ENCODE data around the gene IL17REL.
A peak's percentile ranks its signal among the peaks of the same experiment; 100 is the strongest.

The IL17REL gene

GRCh38 chr22:49998718-49999062 is 13.9 kb downstream of the IL17REL start:
- Histone ChIP-seq H3K4me2 (ENCODE audit: insufficient read depth, low read length, poor library complexity, severe bottlenecking) (no peak overlapping the region), H4K91ac (ENCODE audit: low read depth, low read length, poor library complexity) (no peak overlapping the region), H2BK120ac (ENCODE audit: low read depth, low read length) (no peak overlapping the region), H2AFZ (ENCODE audit: low read length) (no peak overlapping the region), H3K9me3 (replicated peaks in 1 of 2; ENCODE audit: control insufficient read depth in 2 of 2, insufficient read depth in 1 of 2, low read depth in 1 of 2, low read length in 2 of 2) (peaks cover 0 to 3% of the 10 kb centered on the region in 2 donors), H3K4me3 (ENCODE audit: low read length in 2 of 2) (peak overlapping the region in 1 of 2 donors; percentile 77), H4K8ac (ENCODE audit: low read depth, low read length) (no peak overlapping the region), H3K79me1 (ENCODE audit: low read depth, low read length) (no peaks in the 10 kb centered on the region), H3K18ac (ENCODE audit: low read length) (peak overlapping the region; percentile 97), H3K4ac (ENCODE audit: low read length) (no peak overlapping the region), H3K23ac (ENCODE audit: low read depth, low read length, poor library complexity) (peak overlapping the region; percentile 1), H3K9ac (ENCODE audit: low read depth, low read length, poor library complexity) (peak overlapping the region; percentile 88), H2AK5ac (ENCODE audit: low read depth, low read length) (peak overlapping the region; percentile 30), H3K27me3 (ENCODE audit: control insufficient read depth in 3 of 3, insufficient read depth in 3 of 3, low read depth in 1 of 3, low read length in 3 of 3) (peaks cover 3 to 49% (median 17%) of the 10 kb centered on the region in 3 experiments), H3K4me1 (ENCODE audit: control insufficient read depth in 2 of 2, insufficient read depth in 1 of 2, low read depth in 1 of 2, low read length in 2 of 2) (peaks cover 0 to 20% of the 10 kb centered on the region in 2 donors), H2BK5ac (ENCODE audit: low read length) (no peak overlapping the region), H3K27ac (replicated peaks; ENCODE audit: low read length) (no peak overlapping the region), H2BK12ac (ENCODE audit: low read length) (peak overlapping the region; percentile 69), H3K14ac (ENCODE audit: low read length) (peak overlapping the region; percentile 11), H3K36me3 (replicated peaks in 1 of 2; ENCODE audit: control insufficient read depth in 2 of 2, insufficient read depth in 2 of 2, low read length in 2 of 2) (no peaks in the 10 kb centered on the region), H2BK15ac (ENCODE audit: low read length) (peak overlapping the region; percentile 85)
- no peak for DNase-seq (ENCODE audit: low spot score)
- no CpG with 5 or more reads among the region's 14 CpGs for WGBS, 2 donors (ENCODE audit: extremely low coverage in 2 of 2, insufficient read length in 2 of 2, insufficient replicate concordance in 1 of 2)

DNA sequence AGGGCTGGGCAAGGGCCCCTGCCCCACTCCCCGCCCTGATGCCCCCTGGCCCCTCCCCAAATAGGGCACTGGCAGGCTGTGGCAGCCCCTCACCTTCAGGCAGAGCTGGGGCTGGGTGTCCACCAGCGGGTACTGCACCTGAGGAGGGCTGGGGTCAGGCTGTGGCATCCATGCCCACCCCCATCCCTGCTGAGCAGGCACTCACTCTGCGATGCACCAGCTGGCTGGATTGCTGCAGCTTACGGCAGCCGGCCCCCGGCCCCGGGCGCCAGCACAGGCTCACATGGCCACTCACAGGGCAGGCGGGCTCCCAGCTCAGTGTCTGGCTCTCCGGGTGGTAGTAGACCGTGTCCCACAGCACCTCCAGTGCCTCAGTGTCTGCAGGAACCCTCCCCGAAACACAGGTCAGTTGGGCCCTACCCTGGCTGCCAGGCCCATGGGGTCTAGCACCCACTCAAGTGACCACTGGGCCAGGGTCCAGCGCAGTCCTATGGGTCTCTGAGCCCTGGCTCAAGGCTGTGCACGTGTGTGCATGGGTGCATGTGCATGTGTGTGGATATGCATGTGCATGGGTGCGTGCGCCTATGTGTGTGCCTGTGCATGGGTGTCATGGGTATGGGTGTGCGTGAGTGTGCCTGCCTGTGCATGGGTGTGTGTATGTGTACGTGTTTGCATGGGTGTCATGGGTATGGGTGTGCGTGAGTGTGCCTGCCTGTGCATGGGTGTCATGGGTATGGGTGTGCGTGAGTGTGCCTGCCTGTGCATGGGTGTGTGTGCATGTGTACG is 14.4 kb downstream of the IL17REL start:
- Histone ChIP-seq H3K79me1 (ENCODE audit: low read depth, low read length) (no peaks in the 10 kb centered on the region), H3K23ac (ENCODE audit: low read depth, low read length, poor library complexity) (peak overlapping the region; percentile 1), H3K36me3 (replicated peaks in 1 of 2; ENCODE audit: control insufficient read depth in 2 of 2, insufficient read depth in 2 of 2, low read length in 2 of 2) (no peaks in the 10 kb centered on the region), H4K8ac (ENCODE audit: low read depth, low read length) (no peak overlapping the region), H2BK120ac (ENCODE audit: low read depth, low read length) (peak overlapping the region; percentile 31), H3K27ac (replicated peaks; ENCODE audit: low read length) (no peak overlapping the region), H3K27me3 (ENCODE audit: control insufficient read depth in 3 of 3, insufficient read depth in 3 of 3, low read depth in 1 of 3, low read length in 3 of 3) (peaks cover 3 to 46% (median 17%) of the 10 kb centered on the region in 3 experiments), H2BK12ac (ENCODE audit: low read length) (peak overlapping the region; percentile 41), H3K4me2 (ENCODE audit: insufficient read depth, low read length, poor library complexity, severe bottlenecking) (no peak overlapping the region), H3K9ac (ENCODE audit: low read depth, low read length, poor library complexity) (peak overlapping the region; percentile 79), H4K91ac (ENCODE audit: low read depth, low read length, poor library complexity) (no peak overlapping the region), H3K4me1 (ENCODE audit: control insufficient read depth in 2 of 2, insufficient read depth in 1 of 2, low read depth in 1 of 2, low read length in 2 of 2) (peaks cover 0 to 23% of the 10 kb centered on the region in 2 donors), H2AK5ac (ENCODE audit: low read depth, low read length) (peak overlapping the region; percentile 70), H3K4ac (ENCODE audit: low read length) (peak overlapping the region; percentile 90), H3K14ac (ENCODE audit: low read length) (peak overlapping the region; percentile 11), H3K9me3 (replicated peaks in 1 of 2; ENCODE audit: control insufficient read depth in 2 of 2, insufficient read depth in 1 of 2, low read depth in 1 of 2, low read length in 2 of 2) (peaks cover 0 to 3% of the 10 kb centered on the region in 2 donors), H3K4me3 (ENCODE audit: low read length in 2 of 2) (peak overlapping the region in 1 of 2 donors; percentile 70), H3K18ac (ENCODE audit: low read length) (no peak overlapping the region), H2AFZ (ENCODE audit: low read length) (no peak overlapping the region), H2BK5ac (ENCODE audit: low read length) (peak overlapping the region; percentile 66), H2BK15ac (ENCODE audit: low read length) (no peak overlapping the region)
- DNase-seq (ENCODE audit: low spot score) = no peak
- no CpG with 5 or more reads among the region's 21 CpGs for WGBS, 2 donors (ENCODE audit: extremely low coverage in 2 of 2, insufficient read length in 2 of 2, insufficient replicate concordance in 1 of 2)

DNA sequence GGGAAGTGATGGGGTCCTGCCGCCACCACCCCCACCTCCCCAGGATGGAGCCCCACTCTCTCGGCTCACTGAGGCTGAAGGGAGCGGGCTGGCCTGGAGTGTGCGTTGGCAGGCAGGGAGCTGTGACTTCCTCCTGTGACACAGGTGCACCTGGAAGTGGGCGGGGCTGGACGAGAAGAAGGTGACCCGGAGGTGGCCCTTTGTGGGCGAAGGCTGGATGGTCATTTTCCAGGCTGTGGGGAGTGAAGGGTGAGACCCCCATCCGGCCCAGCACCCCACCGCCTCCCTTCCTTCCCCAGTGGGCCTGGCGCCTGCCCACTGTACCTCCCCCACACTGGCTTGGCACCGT is 15.3 kb downstream of the IL17REL start:
- no peak overlapping the region for H3K4ac ChIP-seq (ENCODE audit: low read length)
- no peak overlapping the region for H3K4me3 ChIP-seq (ENCODE audit: low read length in 2 of 2)
- peak overlapping the region; percentile 58 for H2BK12ac ChIP-seq (ENCODE audit: low read length)
- H3K79me1 ChIP-seq (ENCODE audit: low read depth, low read length) = no peaks in the 10 kb centered on the region
- no peak for DNase-seq (ENCODE audit: low spot score)
- H2AFZ ChIP-seq (ENCODE audit: low read length) = no peak overlapping the region
- no peak overlapping the region for H3K9ac ChIP-seq (ENCODE audit: low read depth, low read length, poor library complexity)
- no peak overlapping the region for H2BK120ac ChIP-seq (ENCODE audit: low read depth, low read length)
- H3K27me3 ChIP-seq (ENCODE audit: control insufficient read depth in 3 of 3, insufficient read depth in 3 of 3, low read depth in 1 of 3, low read length in 3 of 3) = peaks cover 3 to 40% (median 17%) of the 10 kb centered on the region in 3 experiments
- peaks cover 0 to 23% of the 10 kb centered on the region in 2 donors for H3K4me1 ChIP-seq (ENCODE audit: control insufficient read depth in 2 of 2, insufficient read depth in 1 of 2, low read depth in 1 of 2, low read length in 2 of 2)
- H3K14ac ChIP-seq (ENCODE audit: low read length) = peak overlapping the region; percentile 71
- H4K8ac ChIP-seq (ENCODE audit: low read depth, low read length) = no peak overlapping the region
- no peak overlapping the region for H4K91ac ChIP-seq (ENCODE audit: low read depth, low read length, poor library complexity)
- peak overlapping the region; percentile 53 for H2BK5ac ChIP-seq (ENCODE audit: low read length)
- peaks cover 0 to 5% of the 10 kb centered on the region in 2 donors for H3K9me3 ChIP-seq (replicated peaks in 1 of 2; ENCODE audit: control insufficient read depth in 2 of 2, insufficient read depth in 1 of 2, low read depth in 1 of 2, low read length in 2 of 2)
- H2BK15ac ChIP-seq (ENCODE audit: low read length) = no peak overlapping the region
- H3K4me2 ChIP-seq (ENCODE audit: insufficient read depth, low read length, poor library complexity, severe bottlenecking) = no peak overlapping the region
- no CpG with 5 or more reads among the region's 12 CpGs for WGBS, 2 donors (ENCODE audit: extremely low coverage in 2 of 2, insufficient read length in 2 of 2, insufficient replicate concordance in 1 of 2)
- peak overlapping the region; percentile 25 for H3K23ac ChIP-seq (ENCODE audit: low read depth, low read length, poor library complexity)
- H3K27ac ChIP-seq (replicated peaks; ENCODE audit: low read length) = no peak overlapping the region
- H2AK5ac ChIP-seq (ENCODE audit: low read depth, low read length) = peak overlapping the region; percentile 21
- H3K36me3 ChIP-seq (replicated peaks in 1 of 2; ENCODE audit: control insufficient read depth in 2 of 2, insufficient read depth in 2 of 2, low read length in 2 of 2) = no peaks in the 10 kb centered on the region
- H3K18ac ChIP-seq (ENCODE audit: low read length) = no peak overlapping the region

DNA sequence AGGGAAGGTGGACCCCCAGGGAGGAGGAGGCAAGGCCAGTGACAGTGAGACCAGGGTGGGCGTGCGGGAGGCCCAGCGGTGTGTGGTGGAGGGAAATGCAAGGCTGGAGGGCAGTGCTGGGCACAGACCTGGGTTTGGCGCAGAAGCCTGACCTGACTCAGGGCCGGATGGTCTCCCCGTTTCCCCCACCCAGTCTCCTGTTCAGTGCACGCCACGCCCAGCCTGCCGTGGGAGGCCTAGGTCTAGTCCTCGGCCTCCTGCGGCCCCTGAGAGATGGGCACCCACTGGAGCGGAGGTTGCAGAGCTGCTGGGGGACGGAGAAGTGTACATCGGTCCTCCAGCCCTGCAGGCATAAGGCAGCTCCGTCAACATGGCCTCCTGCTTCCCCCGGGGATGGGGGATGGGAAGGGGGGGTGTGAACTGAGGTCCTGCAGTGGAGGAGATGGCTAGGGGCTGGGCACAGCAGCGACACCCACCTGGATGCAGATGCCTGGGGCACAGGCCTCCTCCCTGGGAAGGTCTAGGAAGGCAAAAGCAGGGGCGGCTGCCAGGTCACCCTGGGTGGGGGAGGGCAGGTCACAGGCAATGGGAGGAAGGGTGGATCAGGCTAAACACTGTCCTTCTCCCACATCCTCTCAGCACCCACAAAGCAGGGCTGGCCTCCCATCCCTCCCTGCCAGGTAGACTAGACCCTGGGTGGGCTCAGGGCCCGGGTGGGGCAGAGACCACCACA is 15.9 kb downstream of the IL17REL start:
- no peak overlapping the region for H4K8ac ChIP-seq (ENCODE audit: low read depth, low read length)
- no peak overlapping the region for H2AK5ac ChIP-seq (ENCODE audit: low read depth, low read length)
- H3K18ac ChIP-seq (ENCODE audit: low read length) = no peak overlapping the region
- peak overlapping the region; percentile 58 for H2BK12ac ChIP-seq (ENCODE audit: low read length)
- H3K4ac ChIP-seq (ENCODE audit: low read length) = no peak overlapping the region
- no peaks in the 10 kb centered on the region for H3K79me1 ChIP-seq (ENCODE audit: low read depth, low read length)
- H4K91ac ChIP-seq (ENCODE audit: low read depth, low read length, poor library complexity) = no peak overlapping the region
- H2BK15ac ChIP-seq (ENCODE audit: low read length) = no peak overlapping the region
- peaks cover 0 to 5% of the 10 kb centered on the region in 2 donors for H3K9me3 ChIP-seq (replicated peaks in 1 of 2; ENCODE audit: control insufficient read depth in 2 of 2, insufficient read depth in 1 of 2, low read depth in 1 of 2, low read length in 2 of 2)
- H3K4me1 ChIP-seq (ENCODE audit: control insufficient read depth in 2 of 2, insufficient read depth in 1 of 2, low read depth in 1 of 2, low read length in 2 of 2) = peaks cover 0 to 19% of the 10 kb centered on the region in 2 donors
- no peaks in the 10 kb centered on the region for H3K36me3 ChIP-seq (replicated peaks in 1 of 2; ENCODE audit: control insufficient read depth in 2 of 2, insufficient read depth in 2 of 2, low read length in 2 of 2)
- H2AFZ ChIP-seq (ENCODE audit: low read length) = no peak overlapping the region
- H2BK120ac ChIP-seq (ENCODE audit: low read depth, low read length) = no peak overlapping the region
- H3K9ac ChIP-seq (ENCODE audit: low read depth, low read length, poor library complexity) = no peak overlapping the region
- WGBS, 2 donors (ENCODE audit: extremely low coverage in 2 of 2, insufficient read length in 2 of 2, insufficient replicate concordance in 1 of 2) = no CpG with 5 or more reads among the region's 19 CpGs
- H3K4me3 ChIP-seq (ENCODE audit: low read length in 2 of 2) = no peak overlapping the region
- H3K27ac ChIP-seq (replicated peaks; ENCODE audit: low read length) = no peak overlapping the region
- no peak for DNase-seq (ENCODE audit: low spot score)
- no peak overlapping the region for H3K23ac ChIP-seq (ENCODE audit: low read depth, low read length, poor library complexity)
- no peak overlapping the region for H3K14ac ChIP-seq (ENCODE audit: low read length)
- H3K4me2 ChIP-seq (ENCODE audit: insufficient read depth, low read length, poor library complexity, severe bottlenecking) = no peak overlapping the region
- no peak overlapping the region for H2BK5ac ChIP-seq (ENCODE audit: low read length)
- H3K27me3 ChIP-seq (ENCODE audit: control insufficient read depth in 3 of 3, insufficient read depth in 3 of 3, low read depth in 1 of 3, low read length in 3 of 3) = peaks cover 3 to 34% (median 17%) of the 10 kb centered on the region in 3 experiments

Data from neuronal stem cell (in vitro differentiated cells).